Esophagus muscularis mucosa (tissue), 4 donors: Measurements from ENCODE around the gene LTB4R. TPM values are rescaled to one million over a fixed set of nuclear protein-coding genes. Genes with fewer than 3 reads are reported as not detected.

Experiments
- DNase-seq: peaks from one replicate; pipeline ENCODE4 v3.0.0-alpha.2; 2017; ENCODE audit errors: extremely low spot score
- H3K27ac ChIP-seq, 4 donors: fragments of 200-600 bp; sonication (generic); replicated peaks in 1 of 4; 1 replicate in 3 of 4; 2 replicates in 1 of 4; pipeline ENCODE4 v1.5.1; 2016 to 2019; ENCODE audit warnings: mild to moderate bottlenecking in 1 of 4
- H3K27me3 ChIP-seq, 4 donors: fragments of 200-600 bp; sonication (generic); one replicate each; pipeline versions ENCODE4 v1.5.1 to v1.6.0; 2016 to 2019
- H3K36me3 ChIP-seq, 4 donors: fragments of 200-600 bp; sonication (generic); one replicate each; pipeline ENCODE4 v1.5.1; 2016 to 2019
- H3K4me1 ChIP-seq, 4 donors: fragments of 200-600 bp; sonication (generic); one replicate each; pipeline ENCODE4 v1.5.1; 2016 to 2019
- H3K4me3 ChIP-seq, 4 donors: fragments of 200-600 bp; sonication (generic); 1 replicate in 2 of 4; 2 replicates in 2 of 4; pipeline ENCODE4 v1.5.1; 2016 to 2019; ENCODE audit warnings: mild to moderate bottlenecking in 4 of 4, moderate library complexity in 1 of 4
- H3K9me3 ChIP-seq, 4 donors: fragments of 200-600 bp; sonication (generic); 1 replicate in 3 of 4; 2 replicates in 1 of 4; pipeline ENCODE4 v1.5.1; 2016 to 2019
- CTCF ChIP-seq, 3 experiments: fragments of 200-600 bp in 2 of 3; fragments of 450-650 bp in 1 of 3; sonication (generic) in 2 of 3; IDR thresholded peaks; one replicate each; pipeline ENCODE4 v1.5.1; 2017 to 2019; ENCODE audit warnings: antibody characterized with exemption in 3 of 3, mild to moderate bottlenecking in 2 of 3, moderate library complexity in 1 of 3
- EP300 ChIP-seq: sonication (generic); formaldehyde crosslinking; IDR thresholded peaks from one replicate; pipeline ENCODE4 v1.6.1; 2017; ENCODE audit warnings: antibody characterized with exemption
- POLR2A ChIP-seq: fragments of 450-650 bp; IDR thresholded peaks from one replicate; pipeline ENCODE4 v1.6.1; 2017; ENCODE audit warnings: antibody characterized with exemption, moderate library complexity, mild to moderate bottlenecking, low read depth
- POLR2AphosphoS5 ChIP-seq, 2 donors: sonication (generic); formaldehyde crosslinking; IDR thresholded peaks; one replicate each; pipeline ENCODE4 v1.6.1; 2017; ENCODE audit warnings: antibody characterized with exemption in 2 of 2
- WGBS: methylation state at CpG from one replicate; pipeline ENCODE4 v1.1.5; 2018; 5-methylcytosine and 5-hydroxymethylcytosine counted together
- intact Hi-C: fragments of 100-400 bp; cut with DNase I; formaldehyde crosslinking; loops from one replicate; pipeline ENCODE4 v1.15.1; 2023
- total RNA-seq, 4 donors: library from RNA; depleted of rRNA; stranded (reverse); fragments of >200 nt; gene quantifications; one replicate each; pipeline versions ENCODE4 v1.1.0 to v1.2.1, GENCODE V29; 2016

The LTB4R gene
- total RNA-seq, 4 donors from 2014 or later = 0.42 to 6.0 (median 2.9) TPM

- H3K9me3 ChIP-seq = no peaks in the 10 kb centered on the region
- H3K4me1 ChIP-seq = peaks cover 6 to 7% (median 7%) of the 10 kb centered on the region in 4 donors
- H3K27me3 ChIP-seq = peaks cover 0 to 16% (median under 1%) of the 10 kb centered on the region in 4 donors
- WGBS = 82% methylated on average over 7 of the region's 7 CpGs
- no peaks in the 10 kb centered on the region for H3K36me3 ChIP-seq
- H3K4me3 ChIP-seq = no peak overlapping the region
- intact Hi-C loops = no loop called here
- no peak for DNase-seq
- H3K27ac ChIP-seq = no peak overlapping the region
- no peak for TF ChIP-seq CTCF (IDR thresholded peaks at IDR 0.05)
- TF ChIP-seq POLR2AphosphoS5 (IDR thresholded peaks at IDR 0.05) = no peak
- TF ChIP-seq EP300 = no peak
- TF ChIP-seq POLR2A = no peak
These were observed 32.7 kb downstream of the LTB4R start for GRCh38 chr14:24343795-24344660.

GRCh38 chr14:24347134-24347533 is 35.8 kb downstream of the LTB4R start:
- TF ChIP-seq EP300 = no peak
- TF ChIP-seq POLR2AphosphoS5 (IDR thresholded peaks at IDR 0.05) = no peak
- Histone ChIP-seq H3K9me3 (no peaks in the 10 kb centered on the region), H3K4me3 (no peak overlapping the region), H3K27me3 (peaks cover 0 to 6% (median 0%) of the 10 kb centered on the region in 4 donors), H3K4me1 (peaks cover 0 to 9% (median 9%) of the 10 kb centered on the region in 4 donors), H3K36me3 (no peaks in the 10 kb centered on the region), H3K27ac (no peak overlapping the region)
- intact Hi-C loops = no loop called here
- no peak for DNase-seq
- 67% methylated on average over 1 of the region's 1 CpG for WGBS

GRCh38 chr14:24348186-24348585 is 36.9 kb downstream of the LTB4R start:
- H3K4me1 ChIP-seq = peaks cover 0 to 11% (median 11%) of the 10 kb centered on the region in 4 donors
- TF ChIP-seq POLR2AphosphoS5 (IDR thresholded peaks at IDR 0.05) (no peak), POLR2A (no peak), CTCF (IDR thresholded peaks at IDR 0.05) (no peak), EP300 (no peak)
- 96% methylated on average over 2 of the region's 2 CpGs for WGBS
- no peaks in the 10 kb centered on the region for H3K9me3 ChIP-seq
- intact Hi-C loops = no loop called here
- H3K36me3 ChIP-seq = no peaks in the 10 kb centered on the region
- no peak overlapping the region for H3K27ac ChIP-seq
- peaks cover 0 to 6% (median 0%) of the 10 kb centered on the region in 4 donors for H3K27me3 ChIP-seq
- no peak for DNase-seq
- no peak overlapping the region for H3K4me3 ChIP-seq

- WGBS = 75% methylated on average over 5 of the region's 5 CpGs
- peaks cover 0 to 6% (median 0%) of the 10 kb centered on the region in 4 donors for H3K27me3 ChIP-seq
- no peak for DNase-seq
- no peaks in the 10 kb centered on the region for H3K9me3 ChIP-seq
- intact Hi-C loops = no loop called here
- H3K36me3 ChIP-seq = no peaks in the 10 kb centered on the region
- no peak overlapping the region for H3K27ac ChIP-seq
- no peak overlapping the region for H3K4me3 ChIP-seq
- TF ChIP-seq POLR2A = no peak
- no peak for TF ChIP-seq CTCF (IDR thresholded peaks at IDR 0.05)
- no peak for TF ChIP-seq POLR2AphosphoS5 (IDR thresholded peaks at IDR 0.05)
- TF ChIP-seq EP300 = no peak
- peaks cover 0 to 23% (median 21%) of the 10 kb centered on the region in 4 donors for H3K4me1 ChIP-seq
These were observed 38.4 kb downstream of the LTB4R start for GRCh38 chr14:24349742-24350141.

- 20% methylated on average over 4 of the region's 4 CpGs for WGBS
- H3K36me3 ChIP-seq = no peaks in the 10 kb centered on the region
- H3K27ac ChIP-seq = no peak overlapping the region
- no peak for DNase-seq
- no peak for TF ChIP-seq POLR2AphosphoS5 (IDR thresholded peaks at IDR 0.05)
- TF ChIP-seq POLR2A = no peak
- TF ChIP-seq EP300 = no peak
- no peak for TF ChIP-seq CTCF (IDR thresholded peaks at IDR 0.05)
- peaks cover 0 to 24% (median 21%) of the 10 kb centered on the region in 4 donors for H3K4me1 ChIP-seq
- no peak overlapping the region for H3K4me3 ChIP-seq
- intact Hi-C loops = no loop called here
- no peaks in the 10 kb centered on the region for H3K27me3 ChIP-seq
- no peaks in the 10 kb centered on the region for H3K9me3 ChIP-seq
These were observed 40.2 kb downstream of the LTB4R start for GRCh38 chr14:24351517-24351916.
